Endodermal cell (in vitro differentiated cells): Measurements from ENCODE around the gene MOB3B. TPM values are rescaled to one million over a fixed set of nuclear protein-coding genes. Genes with fewer than 3 reads are reported as not detected.

Source experiments
- DNase-seq: peaks from one replicate; pipeline ENCODE4 v3.0.0-alpha.2; 2017
- H3K27ac ChIP-seq: 2 replicates; pipeline ENCODE4 v1.5.1; 2013; ENCODE audit warnings: mild to moderate bottlenecking, low read depth, low read length, moderate library complexity
- H3K27me3 ChIP-seq: 2 replicates; pipeline ENCODE4 v1.6.1; 2013; ENCODE audit warnings: mild to moderate bottlenecking, low read length, moderate library complexity; ENCODE audit not compliant: insufficient read depth, control insufficient read depth, poor library complexity, severe bottlenecking
- H3K36me3 ChIP-seq: 2 replicates; pipeline ENCODE4 v1.7.0; 2013; ENCODE audit warnings: mild to moderate bottlenecking, low read length, moderate library complexity; ENCODE audit not compliant: control insufficient read depth, insufficient read depth
- H3K4me1 ChIP-seq: one replicate; pipeline ENCODE4 v1.7.0; 2013; ENCODE audit warnings: low read length; ENCODE audit not compliant: control insufficient read depth, insufficient read depth
- H3K4me3 ChIP-seq: 2 replicates; pipeline ENCODE4 v1.5.1; 2013; ENCODE audit warnings: mild to moderate bottlenecking, low read length, moderate library complexity
- H3K9ac ChIP-seq: 2 replicates; pipeline ENCODE4 v1.6.1; 2013; ENCODE audit warnings: mild to moderate bottlenecking, low read length, moderate library complexity; ENCODE audit not compliant: poor library complexity, severe bottlenecking; ENCODE audit errors: extremely low read depth
- H3K9me3 ChIP-seq: 2 replicates; pipeline ENCODE4 v1.6.1; 2013; ENCODE audit warnings: mild to moderate bottlenecking, low read length, moderate library complexity; ENCODE audit not compliant: control insufficient read depth
- H3K27ac Mint-ChIP-seq: 2 replicates; pipeline ENCODE4 v1.8.0; 2020; ENCODE audit warnings: mixed read lengths
- H3K27me3 Mint-ChIP-seq: 2 replicates; pipeline ENCODE4 v1.8.0; 2021; ENCODE audit warnings: mild to moderate bottlenecking, mixed read lengths; ENCODE audit not compliant: insufficient read depth
- H3K36me3 Mint-ChIP-seq: 2 replicates; pipeline ENCODE4 v1.8.0; 2020; ENCODE audit warnings: low read depth, mixed read lengths
- H3K4me1 Mint-ChIP-seq: 2 replicates; pipeline ENCODE4 v1.8.0; 2020; ENCODE audit warnings: mixed read lengths
- H3K4me3 Mint-ChIP-seq: 2 replicates; pipeline ENCODE4 v1.8.0; 2020; ENCODE audit warnings: mild to moderate bottlenecking, moderate library complexity, mixed read lengths
- H3K9me3 Mint-ChIP-seq: 2 replicates; pipeline ENCODE4 v1.8.0; 2020; ENCODE audit warnings: mild to moderate bottlenecking, mixed read lengths
- WGBS, 2 experiments: methylation state at CpG; one replicate each; pipeline versions ENCODE4 v1.1.5 to v1.1.7; 2013; ENCODE audit warnings: missing lambda C conversion rate in 2 of 2, mixed read lengths in 1 of 2; ENCODE audit not compliant: insufficient coverage in 1 of 2, insufficient read length in 1 of 2; 5-methylcytosine and 5-hydroxymethylcytosine counted together
- total RNA-seq, 2 donors: library from RNA; stranded (reverse); fragmentation: NEBNext Ultra II Directional in 1 of 2; extraction: Animal tissue kit (Norgen Biotek cat#: 25700) in 1 of 2; gene quantifications; 2 replicates in 1 of 2; 3 replicates in 1 of 2; pipeline ENCODE4 v1.2.1, GENCODE V29; 2021
- TF ChIP-seq, protein P1 (sequence below): fragments of 200-600 bp; sonication (generic); conservative IDR thresholded peaks from 2 replicates; pipeline ENCODE4 v1.5.0; 2021; ENCODE audit warnings: antibody characterized with exemption, mild to moderate bottlenecking

MOB3B gene
- total RNA-seq, 2 donors from 2014 or later = 5.6 to 6.2 TPM

DNA sequence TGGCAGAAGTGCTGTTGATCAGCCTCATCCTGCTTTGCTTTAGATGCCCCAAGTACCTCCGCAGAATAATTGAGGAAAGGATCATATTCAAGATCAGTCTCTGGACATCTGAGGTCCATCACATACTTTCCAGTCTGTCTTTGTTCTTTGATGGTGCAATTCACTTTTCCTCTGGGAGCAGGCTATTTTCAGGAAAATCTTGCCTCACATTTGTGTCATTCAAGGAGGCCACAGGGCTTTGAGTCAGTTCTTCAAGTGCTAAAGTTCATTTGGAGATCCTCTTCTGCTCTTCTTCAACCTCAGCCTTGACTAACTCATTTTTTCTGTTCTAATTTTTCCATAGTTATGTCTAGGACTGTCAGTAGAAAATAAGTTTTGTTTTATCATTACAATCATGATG, 251.2 kb downstream of the MOB3B start:
- TF ChIP-seq, protein P1, sequence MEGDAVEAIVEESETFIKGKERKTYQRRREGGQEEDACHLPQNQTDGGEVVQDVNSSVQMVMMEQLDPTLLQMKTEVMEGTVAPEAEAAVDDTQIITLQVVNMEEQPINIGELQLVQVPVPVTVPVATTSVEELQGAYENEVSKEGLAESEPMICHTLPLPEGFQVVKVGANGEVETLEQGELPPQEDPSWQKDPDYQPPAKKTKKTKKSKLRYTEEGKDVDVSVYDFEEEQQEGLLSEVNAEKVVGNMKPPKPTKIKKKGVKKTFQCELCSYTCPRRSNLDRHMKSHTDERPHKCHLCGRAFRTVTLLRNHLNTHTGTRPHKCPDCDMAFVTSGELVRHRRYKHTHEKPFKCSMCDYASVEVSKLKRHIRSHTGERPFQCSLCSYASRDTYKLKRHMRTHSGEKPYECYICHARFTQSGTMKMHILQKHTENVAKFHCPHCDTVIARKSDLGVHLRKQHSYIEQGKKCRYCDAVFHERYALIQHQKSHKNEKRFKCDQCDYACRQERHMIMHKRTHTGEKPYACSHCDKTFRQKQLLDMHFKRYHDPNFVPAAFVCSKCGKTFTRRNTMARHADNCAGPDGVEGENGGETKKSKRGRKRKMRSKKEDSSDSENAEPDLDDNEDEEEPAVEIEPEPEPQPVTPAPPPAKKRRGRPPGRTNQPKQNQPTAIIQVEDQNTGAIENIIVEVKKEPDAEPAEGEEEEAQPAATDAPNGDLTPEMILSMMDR = no peak
- H3K27ac ChIP-seq = no peak overlapping the region
- H3K9ac ChIP-seq = no peak overlapping the region
- no peaks in the 10 kb centered on the region for H3K4me1 ChIP-seq
- Mint-ChIP-seq H3K4me1 (peaks cover 2% of the 10 kb centered on the region), H3K4me3 (no peak overlapping the region), H3K27ac (no peak overlapping the region), H3K36me3 (no peaks in the 10 kb centered on the region), H3K9me3 (no peaks in the 10 kb centered on the region), H3K27me3 (no peaks in the 10 kb centered on the region)
- 85 to 95% methylated on average over 1 of the region's 1 CpG for WGBS, 2 experiments
- H3K9me3 ChIP-seq = no peaks in the 10 kb centered on the region
- no peak overlapping the region for H3K4me3 ChIP-seq
- no peaks in the 10 kb centered on the region for H3K36me3 ChIP-seq
- no peaks in the 10 kb centered on the region for H3K27me3 ChIP-seq
- no peak for DNase-seq

DNA sequence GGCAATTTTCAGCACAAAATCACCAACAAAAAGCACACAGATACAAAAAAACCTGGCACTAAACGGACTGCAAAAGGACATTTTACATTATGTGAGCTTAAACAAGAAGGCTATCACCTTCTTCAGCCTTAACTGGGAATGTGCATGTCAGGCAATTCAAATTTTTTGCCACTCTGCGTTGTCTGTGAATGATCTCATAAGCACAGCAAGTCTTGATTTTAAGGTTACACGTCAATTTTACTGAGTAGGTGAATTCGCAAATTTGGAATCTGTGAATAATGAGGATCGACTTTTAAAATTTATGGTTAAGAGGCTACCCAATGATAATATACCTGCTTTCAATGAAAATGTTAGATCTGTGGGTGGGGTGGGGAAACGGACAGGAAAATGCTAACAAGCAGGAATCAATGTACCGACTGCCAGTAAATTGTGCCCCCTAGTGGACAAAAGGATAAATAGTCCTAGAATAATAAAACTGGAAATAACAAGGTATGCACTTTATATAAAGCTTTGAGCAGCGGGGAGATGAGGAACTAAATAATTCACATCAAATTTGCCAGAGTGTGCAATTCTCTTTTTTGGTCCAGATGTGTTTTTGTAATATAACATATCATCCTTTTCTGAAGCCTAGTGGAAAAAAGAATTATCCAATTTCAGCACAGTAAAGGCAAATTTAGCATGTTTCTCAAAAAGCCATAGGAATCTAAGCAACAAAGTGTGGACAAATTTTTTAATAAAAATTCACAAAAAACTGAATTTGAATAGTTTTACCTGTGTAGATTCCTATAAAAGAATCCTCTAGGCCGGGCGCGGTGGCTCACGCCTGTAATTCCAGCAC, 253.2 kb downstream of the MOB3B start:
- H3K9me3 ChIP-seq = no peaks in the 10 kb centered on the region
- no peak overlapping the region for H3K27ac Mint-ChIP-seq
- no peak overlapping the region for H3K27ac ChIP-seq
- TF ChIP-seq, protein P1 = peak; percentile 89
- no peak overlapping the region for H3K9ac ChIP-seq
- no peaks in the 10 kb centered on the region for H3K27me3 ChIP-seq
- H3K36me3 Mint-ChIP-seq = no peaks in the 10 kb centered on the region
- DNase-seq = no peak
- no peaks in the 10 kb centered on the region for H3K36me3 ChIP-seq
- no peaks in the 10 kb centered on the region for H3K27me3 Mint-ChIP-seq
- WGBS, 2 experiments = 49 to 62% methylated on average over 7 to 12 of the region's 12 CpGs
- no peaks in the 10 kb centered on the region for H3K4me1 ChIP-seq
- H3K4me1 Mint-ChIP-seq = peaks cover 2% of the 10 kb centered on the region
- H3K9me3 Mint-ChIP-seq = no peaks in the 10 kb centered on the region
- H3K4me3 Mint-ChIP-seq = no peak overlapping the region
- H3K4me3 ChIP-seq = no peak overlapping the region

Other genes with a start within 250 kb of the MOB3B start
- gene EQTN, start 232.7 kb downstream of the MOB3B start, total RNA-seq = not detected
- gene IFNK, start 5.5 kb downstream of the MOB3B start, total RNA-seq = not detected
- 10 to 100 TPM; 19.4 to 26.4 TPM for gene C9orf72, start 43.7 kb upstream of the MOB3B start, total RNA-seq